ENCODE results near the gene OR2F2. TPM values are rescaled to one million over a fixed set of nuclear protein-coding genes. Genes with fewer than 3 reads are reported as not detected.

OR2F2 gene
- total and polyA plus RNA-seq, 5 donors from 2014 or later: not detected

DNA sequence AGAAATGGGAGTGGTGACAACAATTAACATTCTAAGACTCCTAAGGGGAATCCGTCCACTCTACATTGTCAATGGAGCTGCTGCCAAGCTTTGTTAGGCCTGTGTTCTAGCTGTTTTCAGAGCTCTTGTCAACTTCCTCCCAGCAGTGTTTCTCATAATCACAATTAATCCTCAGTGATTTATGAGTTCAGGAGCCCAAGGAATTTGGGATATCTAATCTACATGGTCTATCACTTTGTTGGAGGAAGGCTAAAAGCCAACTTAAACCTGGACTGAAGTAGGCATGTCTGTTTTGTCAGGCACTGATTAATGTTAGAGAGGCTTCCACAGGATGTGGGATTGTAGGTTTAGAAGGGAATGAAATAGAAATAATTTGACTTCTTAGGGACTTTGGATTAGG, 10.2 kb upstream of the OR2F2 start:
- peaks cover 0 to 5% (median 0%) of the 10 kb centered on the region in 4 donors for H3K4me1 Mint-ChIP-seq
- H3K27me3 Mint-ChIP-seq: peaks cover 34% of the 10 kb centered on the region
- H3K4me3 ChIP-seq (ENCODE audit: low read depth, low read length): no peak overlapping the region
- H3K36me3 ChIP-seq (ENCODE audit: control insufficient read depth, insufficient read depth, low read length): no peaks in the 10 kb centered on the region
- no peak overlapping the region for H3K4me3 Mint-ChIP-seq
- H3K36me3 Mint-ChIP-seq: no peaks in the 10 kb centered on the region
- peaks cover 0 to 2% (median 0%) of the 10 kb centered on the region in 7 donors for H3K9me3 Mint-ChIP-seq
- DNase-seq (no peak), ATAC-seq (ENCODE audit: low read depth in 2 of 2) (no peak)
- H3K27ac Mint-ChIP-seq: no peak overlapping the region
- H3K27ac ChIP-seq (ENCODE audit: insufficient read depth, low read length, poor library complexity, severe bottlenecking): no peak overlapping the region
- H3K4me1 ChIP-seq (ENCODE audit: control insufficient read depth, insufficient read depth, low read length, poor library complexity, severe bottlenecking): no peaks in the 10 kb centered on the region
- H3K9me3 ChIP-seq (ENCODE audit: control insufficient read depth in 2 of 2, low read length in 2 of 2): no peaks in the 10 kb centered on the region
- peaks cover 22% of the 10 kb centered on the region for H3K27me3 ChIP-seq (ENCODE audit: control insufficient read depth, insufficient read depth, low read length)

DNA sequence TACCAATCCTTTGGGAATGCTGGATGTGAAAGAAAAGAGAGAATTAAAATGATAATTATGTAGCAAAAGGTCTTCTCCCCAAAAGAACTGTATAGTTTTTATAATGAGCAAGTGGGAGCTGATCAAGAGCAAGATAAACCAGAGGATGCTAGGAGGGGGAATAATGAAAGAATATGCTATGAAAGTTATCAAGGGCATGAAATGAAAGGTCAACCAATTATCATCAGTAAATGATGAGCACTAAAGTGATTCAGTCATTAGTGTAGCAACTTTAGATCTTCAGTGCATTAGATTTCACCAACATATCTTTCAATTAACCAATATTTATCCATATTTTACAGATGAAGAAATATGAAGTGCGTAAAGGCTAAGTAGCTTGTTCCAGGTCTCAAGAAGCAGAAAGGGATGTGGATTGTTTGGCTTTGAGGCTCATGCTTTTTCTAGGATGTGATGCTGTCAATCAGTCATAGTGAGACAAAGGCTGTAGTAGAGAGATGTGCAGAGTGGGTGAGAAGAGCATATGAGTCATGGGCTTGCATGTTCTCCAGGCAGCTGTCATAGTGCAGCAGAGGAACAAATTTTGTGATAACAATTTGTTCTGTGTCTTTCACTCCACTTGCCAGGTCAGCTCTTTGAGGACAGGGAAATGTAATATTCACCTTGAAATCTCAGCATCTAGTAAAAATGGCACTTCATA, 5.7 kb upstream of the OR2F2 start:
- H3K4me1 Mint-ChIP-seq: peaks cover 0 to 17% (median 11%) of the 10 kb centered on the region in 4 donors
- no peaks in the 10 kb centered on the region for H3K36me3 Mint-ChIP-seq
- peak; percentile 43 to 46 for ATAC-seq (ENCODE audit: low read depth in 2 of 2)
- no peaks in the 10 kb centered on the region for H3K36me3 ChIP-seq (ENCODE audit: control insufficient read depth, insufficient read depth, low read length)
- H3K9me3 ChIP-seq (ENCODE audit: control insufficient read depth in 2 of 2, low read length in 2 of 2): peaks cover 0 to 3% of the 10 kb centered on the region in 2 experiments
- no peak overlapping the region for H3K4me3 Mint-ChIP-seq
- no peaks in the 10 kb centered on the region for H3K4me1 ChIP-seq (ENCODE audit: control insufficient read depth, insufficient read depth, low read length, poor library complexity, severe bottlenecking)
- H3K27me3 ChIP-seq (ENCODE audit: control insufficient read depth, insufficient read depth, low read length): peaks cover 8% of the 10 kb centered on the region
- peaks cover 14% of the 10 kb centered on the region for H3K27me3 Mint-ChIP-seq
- peaks cover 0 to 5% (median 2%) of the 10 kb centered on the region in 7 donors for H3K9me3 Mint-ChIP-seq
- H3K27ac Mint-ChIP-seq: peak overlapping the region in 1 of 3 donors; percentile 70
- H3K27ac ChIP-seq (ENCODE audit: insufficient read depth, low read length, poor library complexity, severe bottlenecking): no peak overlapping the region
- DNase-seq: peak in 1 of 3 donors; percentile 4
- H3K4me3 ChIP-seq (ENCODE audit: low read depth, low read length): no peak overlapping the region

DNA sequence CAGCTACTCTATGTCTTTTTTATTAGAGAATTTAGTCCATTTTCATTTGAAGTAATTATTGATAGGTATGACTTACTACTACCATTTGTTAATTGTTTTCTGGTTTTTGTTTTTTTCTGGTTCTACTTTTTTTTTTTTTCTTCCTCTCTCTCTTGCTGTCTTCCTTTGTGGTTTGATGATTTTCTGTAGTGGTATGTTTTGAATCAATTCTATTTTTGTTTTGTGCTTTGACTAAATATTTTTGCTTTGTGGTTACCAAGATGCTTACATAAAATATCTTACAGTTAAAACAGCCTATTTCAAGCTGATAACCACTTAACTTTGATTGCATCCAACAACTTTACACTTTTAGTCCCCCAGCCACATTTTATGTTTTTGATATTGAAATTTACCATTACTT, 3.3 kb upstream of the OR2F2 start:
- no peak overlapping the region for H3K4me3 ChIP-seq (ENCODE audit: low read depth, low read length)
- peaks cover 0 to 3% of the 10 kb centered on the region in 2 experiments for H3K9me3 ChIP-seq (ENCODE audit: control insufficient read depth in 2 of 2, low read length in 2 of 2)
- Mint-ChIP-seq H3K9me3 (peaks cover 0 to 5% (median 2%) of the 10 kb centered on the region in 7 donors), H3K4me3 (no peak overlapping the region), H3K36me3 (no peaks in the 10 kb centered on the region), H3K4me1 (peaks cover 0 to 17% (median 11%) of the 10 kb centered on the region in 4 donors), H3K27me3 (peaks cover 5% of the 10 kb centered on the region), H3K27ac (no peak overlapping the region)
- no peak for ATAC-seq (ENCODE audit: low read depth in 2 of 2)
- no peaks in the 10 kb centered on the region for H3K36me3 ChIP-seq (ENCODE audit: control insufficient read depth, insufficient read depth, low read length)
- H3K4me1 ChIP-seq (ENCODE audit: control insufficient read depth, insufficient read depth, low read length, poor library complexity, severe bottlenecking): no peaks in the 10 kb centered on the region
- no peak for DNase-seq
- H3K27ac ChIP-seq (ENCODE audit: insufficient read depth, low read length, poor library complexity, severe bottlenecking): no peak overlapping the region
- H3K27me3 ChIP-seq (ENCODE audit: control insufficient read depth, insufficient read depth, low read length): no peaks in the 10 kb centered on the region

DNA sequence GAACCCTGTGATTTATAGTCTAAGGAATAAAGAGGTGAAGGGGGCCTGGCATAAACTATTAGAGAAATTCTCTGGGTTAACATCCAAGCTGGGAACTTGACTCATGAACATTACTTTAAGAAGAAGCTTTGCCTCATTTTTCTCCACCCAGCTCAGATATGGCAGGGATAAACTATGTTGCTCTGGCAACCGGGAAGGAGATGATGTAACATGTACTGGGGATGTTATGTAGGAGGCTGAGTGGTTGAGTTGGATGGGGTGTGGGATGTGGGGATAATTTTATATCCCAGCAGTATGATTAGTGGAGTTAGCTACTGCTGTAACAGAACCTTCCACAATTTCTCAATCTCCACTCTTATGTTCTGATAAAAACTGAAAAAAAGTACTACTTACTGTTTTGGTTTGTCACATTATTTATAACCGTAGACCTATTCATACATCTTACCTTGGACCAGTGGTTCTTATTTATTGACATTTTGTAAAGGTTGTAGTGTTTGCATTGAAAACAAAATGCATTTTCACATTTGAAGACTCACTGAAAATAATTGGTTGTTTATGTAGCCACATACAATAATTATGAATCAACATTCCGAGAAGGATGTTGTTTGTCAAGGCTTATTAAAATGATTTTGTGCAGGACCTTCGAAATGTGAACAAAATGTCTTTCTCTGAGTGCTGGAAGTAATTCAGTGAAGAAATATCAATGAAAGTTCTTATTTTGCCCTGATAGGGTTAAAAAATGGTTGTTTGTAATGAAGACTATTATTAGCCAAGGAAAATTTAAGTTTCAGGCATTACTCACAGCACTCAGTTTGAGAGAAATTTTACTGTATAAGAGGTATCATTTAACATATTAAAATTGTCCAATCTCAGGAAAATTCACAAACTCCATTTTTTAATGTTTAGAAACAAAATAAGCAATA, 1.3 kb downstream of the OR2F2 start:
- no peaks in the 10 kb centered on the region for H3K27me3 Mint-ChIP-seq
- H3K27ac ChIP-seq (ENCODE audit: insufficient read depth, low read length, poor library complexity, severe bottlenecking): no peak overlapping the region
- no peaks in the 10 kb centered on the region for H3K36me3 ChIP-seq (ENCODE audit: control insufficient read depth, insufficient read depth, low read length)
- H3K4me1 ChIP-seq (ENCODE audit: control insufficient read depth, insufficient read depth, low read length, poor library complexity, severe bottlenecking): no peaks in the 10 kb centered on the region
- H3K9me3 ChIP-seq (ENCODE audit: control insufficient read depth in 2 of 2, low read length in 2 of 2): peaks cover 0 to 3% of the 10 kb centered on the region in 2 experiments
- no peaks in the 10 kb centered on the region for H3K27me3 ChIP-seq (ENCODE audit: control insufficient read depth, insufficient read depth, low read length)
- peaks cover 0 to 5% (median 2%) of the 10 kb centered on the region in 7 donors for H3K9me3 Mint-ChIP-seq
- no peak overlapping the region for H3K4me3 ChIP-seq (ENCODE audit: low read depth, low read length)
- peaks cover 0 to 11% (median 7%) of the 10 kb centered on the region in 4 donors for H3K4me1 Mint-ChIP-seq
- H3K4me3 Mint-ChIP-seq: peak overlapping the region in 1 of 4 donors; percentile 5
- ATAC-seq (ENCODE audit: low read depth in 2 of 2) (no peak), DNase-seq (no peak)
- H3K27ac Mint-ChIP-seq: no peak overlapping the region
- H3K36me3 Mint-ChIP-seq: no peaks in the 10 kb centered on the region

DNA sequence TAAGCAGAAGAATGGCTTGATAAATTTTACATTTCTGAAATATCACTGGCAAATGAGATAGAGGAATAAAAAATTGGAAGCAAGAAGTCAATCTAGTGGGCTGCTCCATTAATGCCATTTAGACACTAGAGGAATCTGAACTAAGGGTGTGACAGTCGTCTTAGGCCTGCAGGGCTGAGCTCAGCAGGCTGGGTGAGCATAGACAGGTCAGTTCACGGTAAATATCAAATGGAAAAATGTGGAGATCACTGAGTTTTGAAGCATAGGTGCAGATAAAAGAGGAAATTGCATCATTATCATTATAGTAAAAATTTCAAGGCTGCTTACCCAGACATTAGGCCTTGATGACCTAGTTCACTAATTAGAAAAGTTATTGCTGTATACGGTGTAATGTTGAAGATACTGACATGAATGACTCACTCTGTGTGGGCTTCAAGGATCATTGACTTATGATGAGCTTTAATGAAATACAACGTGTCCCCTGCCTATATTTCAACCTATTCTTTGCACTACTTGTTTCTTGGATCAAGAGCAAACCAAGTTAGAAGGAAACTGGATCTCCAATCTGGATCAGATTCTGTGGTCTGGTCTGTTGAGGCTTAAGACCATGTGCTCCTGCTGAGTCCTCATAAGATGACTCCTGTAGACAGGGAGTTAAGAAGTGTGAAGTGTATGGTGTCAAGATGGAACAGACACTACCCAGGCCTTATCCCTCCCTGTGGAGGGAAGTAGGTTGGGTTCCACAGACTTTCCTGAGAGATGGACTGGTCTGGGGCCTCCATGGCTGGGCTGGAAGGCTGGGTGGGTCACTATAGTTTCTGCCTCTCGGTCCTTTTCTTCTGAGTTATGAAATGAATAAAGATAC, 3.6 kb downstream of the OR2F2 start:
- no peak for ATAC-seq (ENCODE audit: low read depth in 2 of 2)
- Mint-ChIP-seq H3K27me3 (peaks cover 11% of the 10 kb centered on the region), H3K4me3 (no peak overlapping the region), H3K27ac (no peak overlapping the region), H3K36me3 (no peaks in the 10 kb centered on the region), H3K9me3 (peaks cover 0 to 1% (median 0%) of the 10 kb centered on the region in 7 donors), H3K4me1 (no peaks in the 10 kb centered on the region)
- Histone ChIP-seq H3K27me3 (ENCODE audit: control insufficient read depth, insufficient read depth, low read length) (no peaks in the 10 kb centered on the region), H3K27ac (ENCODE audit: insufficient read depth, low read length, poor library complexity, severe bottlenecking) (no peak overlapping the region), H3K4me3 (ENCODE audit: low read depth, low read length) (no peak overlapping the region), H3K36me3 (ENCODE audit: control insufficient read depth, insufficient read depth, low read length) (no peaks in the 10 kb centered on the region), H3K4me1 (ENCODE audit: control insufficient read depth, insufficient read depth, low read length, poor library complexity, severe bottlenecking) (no peaks in the 10 kb centered on the region), H3K9me3 (ENCODE audit: control insufficient read depth in 2 of 2, low read length in 2 of 2) (no peaks in the 10 kb centered on the region)
- no peak for DNase-seq

DNA sequence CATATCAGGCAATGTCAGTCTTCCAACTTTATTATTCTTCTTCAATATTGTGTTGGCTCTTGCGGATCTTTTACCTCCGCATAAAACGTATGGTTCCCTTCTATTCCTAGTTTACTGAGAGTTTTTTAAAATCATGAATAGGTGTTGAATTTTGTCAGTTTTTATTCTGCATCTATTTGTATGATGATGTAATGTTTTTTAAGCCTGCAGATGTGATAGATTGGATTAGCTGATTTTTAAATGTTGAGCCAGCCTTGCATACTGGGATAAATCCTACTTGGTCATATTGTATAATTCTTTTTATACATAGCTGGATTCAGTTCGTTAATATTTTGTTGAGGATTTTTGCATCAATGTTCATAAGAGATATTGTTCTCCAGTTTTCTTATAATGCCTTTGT, 10.4 kb downstream of the OR2F2 start:
- Mint-ChIP-seq H3K27me3 (peaks cover 19% of the 10 kb centered on the region), H3K9me3 (peaks cover 0 to 7% (median 0%) of the 10 kb centered on the region in 7 donors), H3K4me3 (no peak overlapping the region), H3K36me3 (no peaks in the 10 kb centered on the region), H3K27ac (no peak overlapping the region), H3K4me1 (no peaks in the 10 kb centered on the region)
- no peaks in the 10 kb centered on the region for H3K36me3 ChIP-seq (ENCODE audit: control insufficient read depth, insufficient read depth, low read length)
- H3K4me3 ChIP-seq (ENCODE audit: low read depth, low read length): no peak overlapping the region
- DNase-seq: no peak
- no peak for ATAC-seq (ENCODE audit: low read depth in 2 of 2)
- H3K9me3 ChIP-seq (ENCODE audit: control insufficient read depth in 2 of 2, low read length in 2 of 2): no peaks in the 10 kb centered on the region
- peaks cover 13% of the 10 kb centered on the region for H3K27me3 ChIP-seq (ENCODE audit: control insufficient read depth, insufficient read depth, low read length)
- H3K27ac ChIP-seq (ENCODE audit: insufficient read depth, low read length, poor library complexity, severe bottlenecking): no peak overlapping the region
- H3K4me1 ChIP-seq (ENCODE audit: control insufficient read depth, insufficient read depth, low read length, poor library complexity, severe bottlenecking): no peaks in the 10 kb centered on the region

DNA sequence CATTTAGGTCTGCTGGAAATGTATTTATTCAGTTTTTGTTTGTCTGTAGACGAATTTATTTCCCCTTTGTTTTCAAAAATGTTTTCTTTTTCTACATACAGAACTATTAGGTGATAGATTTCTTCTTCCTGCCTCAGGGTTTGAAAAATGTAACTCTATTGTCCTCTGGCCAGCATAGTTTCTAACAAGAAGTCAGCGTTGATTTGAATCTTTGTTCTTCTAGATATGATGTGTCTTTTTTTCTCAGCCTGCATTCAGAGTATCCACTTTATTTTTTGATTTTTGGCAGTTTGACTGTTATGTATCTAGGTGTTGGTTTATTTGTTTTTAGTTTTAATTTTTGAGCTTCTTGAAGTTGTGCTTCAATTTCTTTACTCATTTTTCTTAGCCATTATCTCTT, 12.1 kb downstream of the OR2F2 start:
- peaks cover 0 to 7% (median 0%) of the 10 kb centered on the region in 7 donors for H3K9me3 Mint-ChIP-seq
- H3K4me1 ChIP-seq (ENCODE audit: control insufficient read depth, insufficient read depth, low read length, poor library complexity, severe bottlenecking): no peaks in the 10 kb centered on the region
- no peak overlapping the region for H3K4me3 Mint-ChIP-seq
- H3K27ac ChIP-seq (ENCODE audit: insufficient read depth, low read length, poor library complexity, severe bottlenecking): no peak overlapping the region
- H3K4me3 ChIP-seq (ENCODE audit: low read depth, low read length): no peak overlapping the region
- H3K27me3 ChIP-seq (ENCODE audit: control insufficient read depth, insufficient read depth, low read length): peaks cover 13% of the 10 kb centered on the region
- no peaks in the 10 kb centered on the region for H3K36me3 Mint-ChIP-seq
- H3K36me3 ChIP-seq (ENCODE audit: control insufficient read depth, insufficient read depth, low read length): no peaks in the 10 kb centered on the region
- no peaks in the 10 kb centered on the region for H3K9me3 ChIP-seq (ENCODE audit: control insufficient read depth in 2 of 2, low read length in 2 of 2)
- ATAC-seq (ENCODE audit: low read depth in 2 of 2): no peak
- DNase-seq: no peak
- H3K27ac Mint-ChIP-seq: no peak overlapping the region
- peaks cover 19% of the 10 kb centered on the region for H3K27me3 Mint-ChIP-seq
- H3K4me1 Mint-ChIP-seq: no peaks in the 10 kb centered on the region
